Liver (tissue), 9 donors: ENCODE measurements around the gene CARD19. TPM values are rescaled to one million over a fixed set of nuclear protein-coding genes. Genes with fewer than 3 reads are reported as not detected.

Source experiments
- DNase-seq: peaks from one replicate; pipeline ENCODE4 v3.0.0-alpha.2; 2017; ENCODE audit warnings: low spot score
- H3K27ac ChIP-seq, 2 donors: one replicate each; pipeline ENCODE4 v1.7.0; 2013; ENCODE audit warnings: inconsistent platforms in 2 of 2, low read length in 2 of 2, control low read depth in 1 of 2, low read depth in 1 of 2, mild to moderate bottlenecking in 1 of 2
- H3K27me3 ChIP-seq, 4 donors: one replicate each; pipeline versions ENCODE4 v1.6.1 to v1.7.0; 2013; ENCODE audit warnings: low read length in 3 of 4, inconsistent platforms in 1 of 4, mild to moderate bottlenecking in 1 of 4, moderate library complexity in 1 of 4; ENCODE audit not compliant: control insufficient read depth in 4 of 4, insufficient read depth in 4 of 4
- H3K36me3 ChIP-seq, 4 donors: one replicate each; pipeline versions ENCODE4 v1.6.1 to v1.7.0; 2013; ENCODE audit warnings: low read length in 3 of 4, mild to moderate bottlenecking in 3 of 4, low read depth in 1 of 4, moderate library complexity in 1 of 4; ENCODE audit not compliant: control insufficient read depth in 4 of 4, insufficient read depth in 3 of 4
- H3K4me1 ChIP-seq, 4 donors: one replicate each; pipeline versions ENCODE4 v1.6.1 to v1.7.0; 2013; ENCODE audit warnings: low read length in 3 of 4, mild to moderate bottlenecking in 3 of 4, moderate library complexity in 1 of 4; ENCODE audit not compliant: control insufficient read depth in 4 of 4, insufficient read depth in 4 of 4
- H3K4me3 ChIP-seq, 3 donors: one replicate each; pipeline versions ENCODE4 v1.6.1 to v1.7.0; 2013; ENCODE audit warnings: low read length in 3 of 3, control low read depth in 1 of 3, low read depth in 1 of 3, mild to moderate bottlenecking in 1 of 3
- H3K9ac ChIP-seq, 2 donors: one replicate each; pipeline ENCODE4 v1.7.0; 2013; ENCODE audit warnings: low read length in 2 of 2, mild to moderate bottlenecking in 2 of 2, moderate library complexity in 2 of 2, control low read depth in 1 of 2, low read depth in 1 of 2
- H3K9me3 ChIP-seq, 4 donors: one replicate each; pipeline versions ENCODE4 v1.6.1 to v1.7.0; 2013; ENCODE audit warnings: low read length in 3 of 4; ENCODE audit not compliant: control insufficient read depth in 4 of 4
- EGR1 ChIP-seq, 2 donors: IDR thresholded peaks; 2 replicates each; pipeline ENCODE4 v1.6.1; 2016 to 2018; ENCODE audit warnings: antibody characterized with exemption in 2 of 2, low read depth in 2 of 2
- FOXA1 ChIP-seq: IDR thresholded peaks from 2 replicates; pipeline ENCODE4 v1.6.1; 2016; ENCODE audit warnings: antibody characterized with exemption
- FOXA2 ChIP-seq: IDR thresholded peaks from 2 replicates; pipeline ENCODE4 v1.6.1; 2016; ENCODE audit warnings: antibody characterized with exemption
- GABPA ChIP-seq, 2 donors: IDR thresholded peaks in 1 of 2; conservative IDR thresholded peaks in 1 of 2; 2 replicates each; pipeline ENCODE4 v1.6.1; 2016; ENCODE audit warnings: antibody characterized with exemption in 2 of 2, mild to moderate bottlenecking in 1 of 2, moderate library complexity in 1 of 2
- HNF4A ChIP-seq, 2 donors: conservative IDR thresholded peaks; 2 replicates each; pipeline ENCODE4 v1.6.1; 2016; ENCODE audit warnings: antibody characterized with exemption in 2 of 2, mild to moderate bottlenecking in 2 of 2
- HNF4G ChIP-seq: IDR thresholded peaks from 2 replicates; pipeline ENCODE4 v1.6.1; 2016; ENCODE audit warnings: antibody characterized with exemption
- JUND ChIP-seq, 2 donors: IDR thresholded peaks; 2 replicates each; pipeline ENCODE4 v1.6.1; 2016; ENCODE audit warnings: antibody characterized with exemption in 2 of 2
- NR2F2 ChIP-seq: IDR thresholded peaks from 2 replicates; pipeline ENCODE4 v1.6.1; 2016; ENCODE audit warnings: antibody characterized with exemption
- RAD21 ChIP-seq, 2 donors: IDR thresholded peaks; 2 replicates each; pipeline ENCODE4 v1.6.1; 2016; ENCODE audit warnings: antibody characterized with exemption in 2 of 2, mild to moderate bottlenecking in 2 of 2
- RXRA ChIP-seq, 2 donors: IDR thresholded peaks; 2 replicates each; pipeline ENCODE4 v1.6.1; 2017 to 2018; ENCODE audit warnings: antibody characterized with exemption in 2 of 2, mild to moderate bottlenecking in 1 of 2
- SP1 ChIP-seq: IDR thresholded peaks from 2 replicates; pipeline ENCODE4 v1.6.1; 2018; ENCODE audit warnings: antibody characterized with exemption, mild to moderate bottlenecking
- WGBS: extraction: QIAGEN DNeasy Blood & Tissue Kit; methylation state at CpG from one replicate; pipeline ENCODE4 v1.1.7; 2013; 5-methylcytosine and 5-hydroxymethylcytosine counted together
- polyA plus RNA-seq, 2 donors: library from polyadenylated mRNA; stranded (reverse) in 1 of 2; unstranded in 1 of 2; fragments of 200-250 nt in 1 of 2; fragments of >200 nt in 1 of 2; fragmentation: Nextera tagmentation in 1 of 2; extraction: Ambion mirVana in 1 of 2; gene quantifications; one replicate each; pipeline versions ENCODE4 v1.2.1 to v1.2.3, GENCODE V29; 2013 to 2015
- total RNA-seq, 2 donors: library from RNA; depleted of rRNA; stranded (reverse); fragments of >200 nt; gene quantifications; one replicate each; pipeline ENCODE4 v1.2.3, GENCODE V29; 2014
- TF ChIP-seq, protein P1 (sequence below): IDR thresholded peaks from 2 replicates; pipeline ENCODE4 v1.6.1; 2016; ENCODE audit warnings: antibody characterized with exemption
- TF ChIP-seq, protein P2 (sequence below): fragments of 150-350 bp; IDR thresholded peaks from 2 replicates; pipeline ENCODE4 v1.5.1; 2017; ENCODE audit warnings: improper control_type of control experiment, low read depth, low read length; ENCODE audit not compliant: missing input control
- TF ChIP-seq, protein P3 (sequence below): IDR thresholded peaks from 2 replicates; pipeline ENCODE4 v1.6.1; 2016; ENCODE audit warnings: antibody characterized with exemption
- TF ChIP-seq, protein P4 (sequence below): IDR thresholded peaks from 2 replicates; pipeline ENCODE4 v1.6.1; 2016; ENCODE audit warnings: antibody characterized with exemption, mild to moderate bottlenecking
- donor health status: healthy.
- donor health status: healthy.
- donor health status: healthy.
- donor health status: healthy.
- donor health status: healthy.

CARD19 gene
- total and polyA plus RNA-seq, 4 donors, result 13.0 to 18.2 (median 16.3) TPM

DNA sequence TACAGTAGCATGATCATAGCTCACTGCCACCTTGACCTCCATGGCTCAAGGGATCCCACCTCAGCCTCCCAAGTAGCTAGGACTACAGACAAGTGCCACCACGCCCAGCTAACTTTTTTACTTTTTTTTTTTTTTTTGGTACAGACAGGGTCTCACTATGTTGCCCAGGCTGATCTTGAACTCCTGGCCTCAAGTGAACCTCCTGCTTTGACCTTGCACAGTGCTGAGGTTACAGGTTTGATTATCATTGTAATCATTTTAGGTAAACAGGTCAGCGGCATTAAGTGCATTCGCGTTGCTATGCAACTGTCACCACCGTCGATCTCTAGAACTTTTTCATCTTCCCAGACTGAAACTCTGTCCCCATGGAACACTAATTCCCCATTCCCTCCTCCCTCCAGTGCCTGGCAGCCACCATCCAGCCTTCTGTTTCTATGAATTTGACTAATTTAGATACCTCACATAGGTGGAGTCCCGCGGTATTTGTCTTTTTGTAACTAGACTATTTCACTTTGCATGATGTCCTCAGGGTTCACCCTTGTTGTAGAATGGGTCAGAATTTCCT is 5.8 kb upstream of the CARD19 start:
- Histone ChIP-seq H3K27ac (no peak overlapping the region), H3K4me1 (peaks cover 0 to 15% (median 4%) of the 10 kb centered on the region in 4 donors), H3K27me3 (no peaks in the 10 kb centered on the region), H3K36me3 (peaks cover 0 to 4% (median 0%) of the 10 kb centered on the region in 4 donors), H3K9me3 (peaks cover 0 to 2% (median 0%) of the 10 kb centered on the region in 4 donors), H3K4me3 (no peak overlapping the region), H3K9ac (no peak overlapping the region)
- DNase-seq, result no peak
- 74% methylated on average over 8 of the region's 8 CpGs for WGBS
- TF ChIP-seq RAD21 (IDR thresholded peaks at IDR 0.05) (no peak), RXRA (IDR thresholded peaks at IDR 0.05) (peak in 1 of 2 donors; percentile 11)

DNA sequence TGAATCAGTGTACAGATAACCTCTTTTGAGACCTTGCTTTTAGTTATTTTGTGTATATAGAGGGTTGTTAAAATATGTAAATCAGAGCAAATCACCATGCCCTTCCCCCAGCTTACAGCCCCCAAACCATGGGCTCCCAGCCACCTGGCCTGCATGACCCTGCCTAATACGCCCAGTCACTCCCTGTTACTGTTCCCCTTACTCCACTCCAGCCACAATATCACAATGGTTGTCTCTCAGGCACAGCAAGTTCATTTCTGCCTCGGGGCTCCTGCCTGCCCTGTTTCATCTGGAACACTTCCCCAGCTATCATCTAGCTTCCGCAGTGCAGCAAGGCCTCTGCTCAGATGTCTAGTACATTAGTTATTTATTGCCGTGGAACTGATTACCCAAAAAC is 5.0 kb upstream of the CARD19 start:
- Histone ChIP-seq H3K27me3 (no peaks in the 10 kb centered on the region), H3K36me3 (peaks cover 0 to 4% (median 0%) of the 10 kb centered on the region in 4 donors), H3K27ac (no peak overlapping the region), H3K9ac (no peak overlapping the region), H3K4me1 (peaks cover 0 to 16% (median 4%) of the 10 kb centered on the region in 4 donors), H3K9me3 (no peaks in the 10 kb centered on the region), H3K4me3 (no peak overlapping the region)
- 94% methylated on average over 4 of the region's 4 CpGs for WGBS
- DNase-seq, result no peak
- TF ChIP-seq NR2F2 (no peak), RAD21 (IDR thresholded peaks at IDR 0.05) (no peak), HNF4A (conservative IDR thresholded peaks at IDR 0.05) (no peak), GABPA (IDR thresholded peaks at IDR 0.05 in 1 of 2, conservative IDR thresholded peaks at IDR 0.05 in 1 of 2) (no peak), FOXA2 (no peak), FOXA1 (no peak), SP1 (no peak), JUND (IDR thresholded peaks at IDR 0.05) (no peak), RXRA (IDR thresholded peaks at IDR 0.05) (no peak), EGR1 (IDR thresholded peaks at IDR 0.05; ENCODE audit: low read depth in 2 of 2) (no peak), HNF4G (no peak)
- TF ChIP-seq, protein P1, sequence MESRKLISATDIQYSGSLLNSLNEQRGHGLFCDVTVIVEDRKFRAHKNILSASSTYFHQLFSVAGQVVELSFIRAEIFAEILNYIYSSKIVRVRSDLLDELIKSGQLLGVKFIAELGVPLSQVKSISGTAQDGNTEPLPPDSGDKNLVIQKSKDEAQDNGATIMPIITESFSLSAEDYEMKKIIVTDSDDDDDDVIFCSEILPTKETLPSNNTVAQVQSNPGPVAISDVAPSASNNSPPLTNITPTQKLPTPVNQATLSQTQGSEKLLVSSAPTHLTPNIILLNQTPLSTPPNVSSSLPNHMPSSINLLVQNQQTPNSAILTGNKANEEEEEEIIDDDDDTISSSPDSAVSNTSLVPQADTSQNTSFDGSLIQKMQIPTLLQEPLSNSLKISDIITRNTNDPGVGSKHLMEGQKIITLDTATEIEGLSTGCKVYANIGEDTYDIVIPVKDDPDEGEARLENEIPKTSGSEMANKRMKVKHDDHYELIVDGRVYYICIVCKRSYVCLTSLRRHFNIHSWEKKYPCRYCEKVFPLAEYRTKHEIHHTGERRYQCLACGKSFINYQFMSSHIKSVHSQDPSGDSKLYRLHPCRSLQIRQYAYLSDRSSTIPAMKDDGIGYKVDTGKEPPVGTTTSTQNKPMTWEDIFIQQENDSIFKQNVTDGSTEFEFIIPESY, result no peak
- TF ChIP-seq, protein P2, sequence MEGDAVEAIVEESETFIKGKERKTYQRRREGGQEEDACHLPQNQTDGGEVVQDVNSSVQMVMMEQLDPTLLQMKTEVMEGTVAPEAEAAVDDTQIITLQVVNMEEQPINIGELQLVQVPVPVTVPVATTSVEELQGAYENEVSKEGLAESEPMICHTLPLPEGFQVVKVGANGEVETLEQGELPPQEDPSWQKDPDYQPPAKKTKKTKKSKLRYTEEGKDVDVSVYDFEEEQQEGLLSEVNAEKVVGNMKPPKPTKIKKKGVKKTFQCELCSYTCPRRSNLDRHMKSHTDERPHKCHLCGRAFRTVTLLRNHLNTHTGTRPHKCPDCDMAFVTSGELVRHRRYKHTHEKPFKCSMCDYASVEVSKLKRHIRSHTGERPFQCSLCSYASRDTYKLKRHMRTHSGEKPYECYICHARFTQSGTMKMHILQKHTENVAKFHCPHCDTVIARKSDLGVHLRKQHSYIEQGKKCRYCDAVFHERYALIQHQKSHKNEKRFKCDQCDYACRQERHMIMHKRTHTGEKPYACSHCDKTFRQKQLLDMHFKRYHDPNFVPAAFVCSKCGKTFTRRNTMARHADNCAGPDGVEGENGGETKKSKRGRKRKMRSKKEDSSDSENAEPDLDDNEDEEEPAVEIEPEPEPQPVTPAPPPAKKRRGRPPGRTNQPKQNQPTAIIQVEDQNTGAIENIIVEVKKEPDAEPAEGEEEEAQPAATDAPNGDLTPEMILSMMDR, result no peak
- TF ChIP-seq, protein P3, sequence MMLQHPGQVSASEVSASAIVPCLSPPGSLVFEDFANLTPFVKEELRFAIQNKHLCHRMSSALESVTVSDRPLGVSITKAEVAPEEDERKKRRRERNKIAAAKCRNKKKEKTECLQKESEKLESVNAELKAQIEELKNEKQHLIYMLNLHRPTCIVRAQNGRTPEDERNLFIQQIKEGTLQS, result no peak
- TF ChIP-seq, protein P4, sequence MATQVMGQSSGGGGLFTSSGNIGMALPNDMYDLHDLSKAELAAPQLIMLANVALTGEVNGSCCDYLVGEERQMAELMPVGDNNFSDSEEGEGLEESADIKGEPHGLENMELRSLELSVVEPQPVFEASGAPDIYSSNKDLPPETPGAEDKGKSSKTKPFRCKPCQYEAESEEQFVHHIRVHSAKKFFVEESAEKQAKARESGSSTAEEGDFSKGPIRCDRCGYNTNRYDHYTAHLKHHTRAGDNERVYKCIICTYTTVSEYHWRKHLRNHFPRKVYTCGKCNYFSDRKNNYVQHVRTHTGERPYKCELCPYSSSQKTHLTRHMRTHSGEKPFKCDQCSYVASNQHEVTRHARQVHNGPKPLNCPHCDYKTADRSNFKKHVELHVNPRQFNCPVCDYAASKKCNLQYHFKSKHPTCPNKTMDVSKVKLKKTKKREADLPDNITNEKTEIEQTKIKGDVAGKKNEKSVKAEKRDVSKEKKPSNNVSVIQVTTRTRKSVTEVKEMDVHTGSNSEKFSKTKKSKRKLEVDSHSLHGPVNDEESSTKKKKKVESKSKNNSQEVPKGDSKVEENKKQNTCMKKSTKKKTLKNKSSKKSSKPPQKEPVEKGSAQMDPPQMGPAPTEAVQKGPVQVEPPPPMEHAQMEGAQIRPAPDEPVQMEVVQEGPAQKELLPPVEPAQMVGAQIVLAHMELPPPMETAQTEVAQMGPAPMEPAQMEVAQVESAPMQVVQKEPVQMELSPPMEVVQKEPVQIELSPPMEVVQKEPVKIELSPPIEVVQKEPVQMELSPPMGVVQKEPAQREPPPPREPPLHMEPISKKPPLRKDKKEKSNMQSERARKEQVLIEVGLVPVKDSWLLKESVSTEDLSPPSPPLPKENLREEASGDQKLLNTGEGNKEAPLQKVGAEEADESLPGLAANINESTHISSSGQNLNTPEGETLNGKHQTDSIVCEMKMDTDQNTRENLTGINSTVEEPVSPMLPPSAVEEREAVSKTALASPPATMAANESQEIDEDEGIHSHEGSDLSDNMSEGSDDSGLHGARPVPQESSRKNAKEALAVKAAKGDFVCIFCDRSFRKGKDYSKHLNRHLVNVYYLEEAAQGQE, result no peak
